IMR-90 (cell line): Measurements from ENCODE around the gene ATP2B2. TPM values are rescaled to one million over a fixed set of nuclear protein-coding genes. Genes with fewer than 3 reads are reported as not detected.

ENCODE experiments used
- ATAC-seq: fragments of 200-7000 bp; cut with Tn5 transposase; 2 replicates; pipeline ENCODE4 v1.9.1; 2020; ENCODE audit warnings: low read depth, mild to moderate bottlenecking, moderate library complexity
- BruUV-seq: library from RNA; stranded (reverse); fragments of 400-500 nt; replicated peaks from 2 replicates; lab custom pipeline; 2021; lab: Mats Ljungman, UMichigan
- CTCF ChIA-PET: fragments of 300-600 bp; formaldehyde crosslinking; extraction: SDS; loops from one replicate; lab custom pipeline; 2021; ENCODE audit warnings: antibody characterized with exemption; lab: Yijun Ruan, JAX
- POLR2A ChIA-PET: fragments of 300-600 bp; sonication (Branson Sonifier 250); formaldehyde crosslinking; loops from one replicate; lab custom pipeline; 2022; ENCODE audit warnings: antibody characterized with exemption; ENCODE audit not compliant: unreplicated experiment; lab: Charles Lee
- DNase-seq: peaks from one replicate; pipeline ENCODE4 v3.0.0; 2013
- H2AFZ ChIP-seq: replicated peaks from 2 replicates; pipeline ENCODE3; 2013; ENCODE audit warnings: low read length, mild to moderate bottlenecking; ENCODE audit not compliant: poor library complexity
- H2AK5ac ChIP-seq: 2 replicates; pipeline ENCODE4 v1.6.1; 2013; ENCODE audit warnings: low read depth, low read length, inconsistent platforms
- H2AK9ac ChIP-seq: replicated peaks from 2 replicates; pipeline ENCODE3; 2013; ENCODE audit warnings: mild to moderate bottlenecking, low read depth, low read length, moderate library complexity; ENCODE audit not compliant: poor library complexity
- H2BK120ac ChIP-seq: 2 replicates; pipeline ENCODE4 v1.6.1; 2013; ENCODE audit warnings: low read depth, low read length, inconsistent platforms
- H2BK15ac ChIP-seq: 3 replicates; pipeline ENCODE4 v1.6.1; 2013; ENCODE audit warnings: low read depth, low read length, inconsistent platforms
- H2BK20ac ChIP-seq: 2 replicates; pipeline ENCODE4 v1.6.1; 2013; ENCODE audit warnings: low read depth, mild to moderate bottlenecking, inconsistent platforms, low read length, moderate library complexity
- H2BK5ac ChIP-seq: 2 replicates; pipeline ENCODE4 v1.6.1; 2013; ENCODE audit warnings: mild to moderate bottlenecking, low read depth, low read length, inconsistent platforms; ENCODE audit not compliant: poor library complexity, severe bottlenecking
- H3K14ac ChIP-seq: replicated peaks from 2 replicates; pipeline ENCODE4 v1.6.1; 2013; ENCODE audit warnings: low read depth, low read length, inconsistent platforms
- H3K18ac ChIP-seq: 2 replicates; pipeline ENCODE4 v1.6.1; 2013; ENCODE audit warnings: low read depth, low read length, control low read depth
- H3K23ac ChIP-seq: 2 replicates; pipeline ENCODE4 v1.6.1; 2013; ENCODE audit warnings: low read depth, low read length, inconsistent platforms
- H3K27ac ChIP-seq: 2 replicates; pipeline ENCODE4 v1.5.1; 2013; ENCODE audit warnings: mild to moderate bottlenecking, control low read depth, low read length; ENCODE audit not compliant: insufficient read depth
- H3K27me3 ChIP-seq: 2 replicates; pipeline ENCODE4 v1.6.1; 2013; ENCODE audit warnings: low read length; ENCODE audit not compliant: control insufficient read depth, insufficient read depth
- H3K36me3 ChIP-seq: 2 replicates; pipeline ENCODE4 v1.6.1; 2013; ENCODE audit warnings: low read length, mixed read lengths; ENCODE audit not compliant: control insufficient read depth, insufficient read depth
- H3K4ac ChIP-seq: 2 replicates; pipeline ENCODE4 v1.6.1; 2013; ENCODE audit warnings: low read depth, low read length, inconsistent platforms
- H3K4me1 ChIP-seq: 2 replicates; pipeline ENCODE4 v1.6.1; 2013; ENCODE audit warnings: low read length, mixed read lengths; ENCODE audit not compliant: control insufficient read depth, insufficient read depth
- H3K4me2 ChIP-seq: 2 replicates; pipeline ENCODE4 v1.6.1; 2013; ENCODE audit warnings: low read depth, mild to moderate bottlenecking, control low read depth, low read length, moderate library complexity
- H3K4me3 ChIP-seq: 2 replicates; pipeline ENCODE4 v1.5.1; 2013; ENCODE audit warnings: low read depth, mild to moderate bottlenecking, control low read depth, low read length, moderate library complexity; ENCODE audit not compliant: insufficient read depth
- H3K56ac ChIP-seq: 2 replicates; pipeline ENCODE4 v1.6.1; 2013; ENCODE audit warnings: low read length, inconsistent platforms; ENCODE audit not compliant: insufficient read depth; ENCODE audit errors: extremely low read depth
- H3K79me1 ChIP-seq, 2 experiments: 2 replicates each; pipeline ENCODE4 v1.6.1; 2013; ENCODE audit warnings: low read length in 2 of 2, inconsistent platforms in 1 of 2, low read depth in 1 of 2
- H3K9ac ChIP-seq: 2 replicates; pipeline ENCODE4 v1.6.1; 2013; ENCODE audit warnings: low read depth, low read length, control low read depth
- H3K9me1 ChIP-seq: 2 replicates; pipeline ENCODE4 v1.6.1; 2013; ENCODE audit warnings: low read length, inconsistent platforms; ENCODE audit not compliant: insufficient read depth
- H3K9me3 ChIP-seq: 2 replicates; pipeline ENCODE4 v1.6.1; 2013; ENCODE audit warnings: low read length; ENCODE audit not compliant: control insufficient read depth, insufficient read depth
- H4K20me1 ChIP-seq: 2 replicates; pipeline ENCODE4 v1.6.1; 2013; ENCODE audit warnings: low read length, inconsistent platforms; ENCODE audit not compliant: insufficient read depth
- H4K5ac ChIP-seq: 2 replicates; pipeline ENCODE4 v1.6.1; 2013; ENCODE audit warnings: mild to moderate bottlenecking, low read depth, low read length, control low read depth
- H4K8ac ChIP-seq, 2 experiments: 2 replicates each; pipeline ENCODE4 v1.6.1; 2013; ENCODE audit warnings: low read depth in 2 of 2, low read length in 2 of 2, control low read depth in 1 of 2, inconsistent platforms in 1 of 2
- H4K91ac ChIP-seq: 2 replicates; pipeline ENCODE4 v1.6.1; 2013; ENCODE audit warnings: low read depth, low read length, inconsistent platforms; ENCODE audit not compliant: insufficient read depth
- BHLHE40 ChIP-seq: fragments of 150-350 bp; IDR thresholded peaks from 2 replicates; pipeline ENCODE4 v1.6.1; 2016; ENCODE audit warnings: mild to moderate bottlenecking, low read depth, low read length
- MXI1 ChIP-seq: IDR thresholded peaks from 2 replicates; pipeline ENCODE4 v1.6.1; 2012; ENCODE audit warnings: low read depth, mild to moderate bottlenecking, low read length, moderate library complexity, borderline replicate concordance
- POLR2A ChIP-seq: IDR thresholded peaks from 2 replicates; pipeline ENCODE4 v1.6.1; 2012; ENCODE audit warnings: mild to moderate bottlenecking, low read depth, low read length
- RAD21 ChIP-seq: IDR thresholded peaks from 2 replicates; pipeline ENCODE4 v1.6.1; 2012; ENCODE audit warnings: low read length, improper control_type of control experiment
- SMC3 ChIP-seq: fragments of 150-350 bp; IDR thresholded peaks from 2 replicates; pipeline ENCODE4 v1.6.1; 2016; ENCODE audit warnings: low read depth, mild to moderate bottlenecking, antibody characterized with exemption, low read length, moderate library complexity
- WGBS, 2 experiments: methylation state at CpG; one replicate each; pipeline versions ENCODE4 v1.1.5 to v1.1.7; 2013; ENCODE audit warnings: missing lambda C conversion rate in 2 of 2; ENCODE audit not compliant: insufficient read length in 1 of 2; ENCODE audit errors: extremely low coverage in 2 of 2; 5-methylcytosine and 5-hydroxymethylcytosine counted together
- dilution Hi-C: fragments of 300-500 bp; cut with HindIII; formaldehyde crosslinking; loops from one replicate; pipeline ENCODE4 v1.14.3; 2018; ENCODE audit warnings: low sequenced_read_pairs; ENCODE audit not compliant: unreplicated experiment
- in situ Hi-C: fragments of 300-500 bp; cut with MboI; formaldehyde crosslinking; loops from 3 replicates; pipeline ENCODE4 v1.14.3; 2019; ENCODE audit warnings: low sequenced_read_pairs, inconsistent platforms, mixed read lengths
- intact Hi-C: fragments of 100-400 bp; cut with micrococcal nuclease; formaldehyde crosslinking; loops from 2 replicates; pipeline ENCODE4 v1.10.0; 2022
- polyA plus RNA-seq, 3 experiments: library from polyadenylated mRNA; depleted of rRNA; stranded (reverse); fragments of >200 nt; gene quantifications; 2 replicates each; pipeline ENCODE4 v1.2.3, GENCODE V29; 2012; ENCODE audit warnings: low replicate concordance in 1 of 3
- total RNA-seq: library from RNA; depleted of rRNA; stranded (reverse); fragments of >200 nt; gene quantifications from 2 replicates; pipeline ENCODE4 v1.2.3, GENCODE V29; 2012
- TF ChIP-seq, protein P1 (sequence below): fragments of 150-350 bp; IDR thresholded peaks from 2 replicates; pipeline ENCODE4 v1.6.1; 2017; ENCODE audit warnings: mild to moderate bottlenecking, antibody characterized with exemption, low read length, low read depth
- TF ChIP-seq, protein P2 (sequence below): conservative IDR thresholded peaks from 2 replicates; pipeline ENCODE4 v1.5.1; 2012; ENCODE audit warnings: mild to moderate bottlenecking, low read depth, low read length, improper control_type of control experiment

Gene ATP2B2
- total and polyA plus RNA-seq, 2 of the 4 experiments (the other 2 are of a cell fraction): under 0.01 to 0.02 TPM

DNA sequence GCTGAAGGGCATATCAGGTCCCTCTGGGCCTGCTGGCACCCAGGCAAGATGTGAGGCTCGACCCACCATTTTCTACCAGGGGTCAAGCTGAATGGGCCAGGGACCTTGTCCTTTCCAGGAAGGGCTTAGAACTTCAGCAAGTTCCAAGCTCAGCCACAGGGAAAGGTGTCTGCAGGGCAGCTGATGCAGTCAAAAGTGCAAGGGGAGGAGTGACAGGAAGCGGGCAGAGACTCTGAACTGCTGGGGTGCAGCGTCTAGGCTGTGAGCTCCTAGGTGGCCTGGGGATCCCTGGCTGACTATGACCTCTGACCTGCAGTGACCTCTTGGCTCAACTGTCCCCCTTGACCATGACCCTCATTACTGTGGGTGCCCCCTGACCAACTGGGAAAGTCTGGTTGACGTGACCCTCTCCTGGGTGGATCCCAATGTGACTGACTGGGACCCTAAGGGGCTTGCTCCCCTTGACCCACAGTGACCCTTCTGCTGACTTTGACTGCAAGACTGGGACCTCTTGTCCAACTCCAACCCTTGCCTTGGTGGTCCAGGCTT, 170.1 kb downstream of the ATP2B2 start:
- H3K9ac ChIP-seq: no peak overlapping the region
- no peak overlapping the region for H2AK5ac ChIP-seq
- ChIA-PET CTCF (interaction anchor here (1.3 kb wide), 1 partner anchor 403 kb away, joined by 3 read pairs; no protein-coding TSS in a partner anchor), POLR2A (no interaction called here)
- BruUV-seq: no TSS peak
- no peak overlapping the region for H4K8ac ChIP-seq
- H2BK120ac ChIP-seq: no peak overlapping the region
- no peak overlapping the region for H3K4me3 ChIP-seq
- H3K27me3 ChIP-seq: peaks cover 51% of the 10 kb centered on the region
- no peak overlapping the region for H2AFZ ChIP-seq
- H3K23ac ChIP-seq: no peak overlapping the region
- H2BK5ac ChIP-seq: no peak overlapping the region
- 38% methylated on average over 1 of the region's 4 CpGs; no CpG with 5 or more reads in 1 of the 2 experiments for WGBS, 2 experiments
- H3K79me1 ChIP-seq: no peaks in the 10 kb centered on the region
- intact Hi-C loops (no loop called here), dilution Hi-C loops (no loop called here), in situ Hi-C loops (no loop called here)
- ATAC-seq: no peak
- H4K5ac ChIP-seq: no peak overlapping the region
- H3K4ac ChIP-seq: no peak overlapping the region
- no peaks in the 10 kb centered on the region for H3K4me1 ChIP-seq
- H3K27ac ChIP-seq: no peak overlapping the region
- H3K14ac ChIP-seq: no peak overlapping the region
- H2BK20ac ChIP-seq: no peak overlapping the region
- no peak overlapping the region for H3K4me2 ChIP-seq
- H3K9me3 ChIP-seq: no peaks in the 10 kb centered on the region
- H4K91ac ChIP-seq: no peak overlapping the region
- no peaks in the 10 kb centered on the region for H3K36me3 ChIP-seq
- peaks cover 3% of the 10 kb centered on the region; the same call in 1 of the 2 replicates for H3K9me1 ChIP-seq
- no peak overlapping the region for H3K18ac ChIP-seq
- H4K20me1 ChIP-seq: no peaks in the 10 kb centered on the region
- no peak for DNase-seq
- no peak overlapping the region for H2BK15ac ChIP-seq
- H3K56ac ChIP-seq: no peak overlapping the region
- H2AK9ac ChIP-seq: peak overlapping the region; percentile 68
- TF ChIP-seq POLR2A (no peak), RAD21 (no peak), SMC3 (no peak), BHLHE40 (no peak), MXI1 (no peak)
- TF ChIP-seq, protein P1, sequence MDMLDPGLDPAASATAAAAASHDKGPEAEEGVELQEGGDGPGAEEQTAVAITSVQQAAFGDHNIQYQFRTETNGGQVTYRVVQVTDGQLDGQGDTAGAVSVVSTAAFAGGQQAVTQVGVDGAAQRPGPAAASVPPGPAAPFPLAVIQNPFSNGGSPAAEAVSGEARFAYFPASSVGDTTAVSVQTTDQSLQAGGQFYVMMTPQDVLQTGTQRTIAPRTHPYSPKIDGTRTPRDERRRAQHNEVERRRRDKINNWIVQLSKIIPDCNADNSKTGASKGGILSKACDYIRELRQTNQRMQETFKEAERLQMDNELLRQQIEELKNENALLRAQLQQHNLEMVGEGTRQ: no peak
- TF ChIP-seq, protein P2, sequence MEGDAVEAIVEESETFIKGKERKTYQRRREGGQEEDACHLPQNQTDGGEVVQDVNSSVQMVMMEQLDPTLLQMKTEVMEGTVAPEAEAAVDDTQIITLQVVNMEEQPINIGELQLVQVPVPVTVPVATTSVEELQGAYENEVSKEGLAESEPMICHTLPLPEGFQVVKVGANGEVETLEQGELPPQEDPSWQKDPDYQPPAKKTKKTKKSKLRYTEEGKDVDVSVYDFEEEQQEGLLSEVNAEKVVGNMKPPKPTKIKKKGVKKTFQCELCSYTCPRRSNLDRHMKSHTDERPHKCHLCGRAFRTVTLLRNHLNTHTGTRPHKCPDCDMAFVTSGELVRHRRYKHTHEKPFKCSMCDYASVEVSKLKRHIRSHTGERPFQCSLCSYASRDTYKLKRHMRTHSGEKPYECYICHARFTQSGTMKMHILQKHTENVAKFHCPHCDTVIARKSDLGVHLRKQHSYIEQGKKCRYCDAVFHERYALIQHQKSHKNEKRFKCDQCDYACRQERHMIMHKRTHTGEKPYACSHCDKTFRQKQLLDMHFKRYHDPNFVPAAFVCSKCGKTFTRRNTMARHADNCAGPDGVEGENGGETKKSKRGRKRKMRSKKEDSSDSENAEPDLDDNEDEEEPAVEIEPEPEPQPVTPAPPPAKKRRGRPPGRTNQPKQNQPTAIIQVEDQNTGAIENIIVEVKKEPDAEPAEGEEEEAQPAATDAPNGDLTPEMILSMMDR: no peak
